GM18867 (cell line): ENCODE data around the gene ANKRD16.
"Not testable (repeated sequence)": the region's sequence is repeated elsewhere in the genome, so short reads cannot be mapped to it uniquely, and the experiment has no call there.

Source experiments
- ATAC-seq: cut with Tn5 transposase; IDR thresholded peaks from one replicate; pipeline ENCODE4 v1.9.1; 2021; ENCODE audit warnings: mild to moderate bottlenecking, moderate library complexity; ENCODE audit not compliant: unreplicated experiment

ANKRD16 gene

GRCh38 chr10:5889624-5890451 lies at the start of gene ANKRD16, which contains the start of gene FBH1:
Gene ANKRD16, minus strand, starts transcription at chr10:5889893. Its CDS starts 539 bp downstream, at chr10:5889354.
Gene FBH1, plus strand, starts transcription at chr10:5890243. Its CDS starts 103 bp downstream, at chr10:5890346.
- peak; percentile 88 for ATAC-seq

GRCh38 chr10:5938291-5938690 lies 48.6 kb upstream of the ANKRD16 start:
- ATAC-seq, result no peak

- no peak for ATAC-seq
Measured at GRCh38 chr10:5937016-5937415, 47.3 kb upstream of the ANKRD16 start.

GRCh38 chr10:5935628-5936027 lies 45.9 kb upstream of the ANKRD16 start:
- ATAC-seq, result no peak

GRCh38 chr10:5933909-5934546 lies 44.3 kb upstream of the ANKRD16 start:
- ATAC-seq, result no peak

- no peak for ATAC-seq
Measured at GRCh38 chr10:5932345-5932744, 42.7 kb upstream of the ANKRD16 start.

GRCh38 chr10:5930272-5930671 lies 40.6 kb upstream of the ANKRD16 start:
- ATAC-seq, result no peak

- no peak for ATAC-seq
Measured at GRCh38 chr10:5929442-5929841, 39.7 kb upstream of the ANKRD16 start.

GRCh38 chr10:5927306-5927705 lies 37.6 kb upstream of the ANKRD16 start:
- ATAC-seq, result no peak

GRCh38 chr10:5924889-5925288 lies 35.2 kb upstream of the ANKRD16 start:
- no peak for ATAC-seq

GRCh38 chr10:5921746-5922145 lies 32.1 kb upstream of the ANKRD16 start:
- no peak for ATAC-seq

GRCh38 chr10:5919568-5919967 lies 29.9 kb upstream of the ANKRD16 start:
- no peak for ATAC-seq

- ATAC-seq, result no peak
Measured at GRCh38 chr10:5918763-5919162, 29.1 kb upstream of the ANKRD16 start.

GRCh38 chr10:5917305-5917704 lies 27.6 kb upstream of the ANKRD16 start:
- ATAC-seq, result no peak

- no peak for ATAC-seq
Measured at GRCh38 chr10:5915451-5915850, 25.8 kb upstream of the ANKRD16 start.

- no peak for ATAC-seq
Measured at GRCh38 chr10:5913736-5914135, 24.0 kb upstream of the ANKRD16 start.

- no peak for ATAC-seq
Measured at GRCh38 chr10:5911670-5912069, 22.0 kb upstream of the ANKRD16 start.

- ATAC-seq, result no peak
Measured at GRCh38 chr10:5910323-5911100, 20.8 kb upstream of the ANKRD16 start.

GRCh38 chr10:5908676-5909075 lies 19.0 kb upstream of the ANKRD16 start:
- not testable (repeated sequence) for ATAC-seq

GRCh38 chr10:5906651-5907050 lies 17.0 kb upstream of the ANKRD16 start:
- ATAC-seq, result no peak

- no peak for ATAC-seq
Measured at GRCh38 chr10:5905854-5906507, 16.3 kb upstream of the ANKRD16 start.
